B cell (primary cell): ENCODE data around the gene ADAP1.

ENCODE experiments used
- EZH2 ChIP-seq: IDR thresholded peaks from 2 replicates; pipeline ENCODE4 v1.6.1; 2012; ENCODE audit warnings: borderline replicate concordance, low read depth, mild to moderate bottlenecking, moderate library complexity, low read length; ENCODE audit not compliant: insufficient read depth, poor library complexity, severe bottlenecking
- TF ChIP-seq, protein P1 (sequence below): fragments of 200-600 bp; IDR thresholded peaks from one replicate; pipeline ENCODE4 v1.8.0; 2022; ENCODE audit warnings: antibody characterized with exemption, mild to moderate bottlenecking

DNA sequence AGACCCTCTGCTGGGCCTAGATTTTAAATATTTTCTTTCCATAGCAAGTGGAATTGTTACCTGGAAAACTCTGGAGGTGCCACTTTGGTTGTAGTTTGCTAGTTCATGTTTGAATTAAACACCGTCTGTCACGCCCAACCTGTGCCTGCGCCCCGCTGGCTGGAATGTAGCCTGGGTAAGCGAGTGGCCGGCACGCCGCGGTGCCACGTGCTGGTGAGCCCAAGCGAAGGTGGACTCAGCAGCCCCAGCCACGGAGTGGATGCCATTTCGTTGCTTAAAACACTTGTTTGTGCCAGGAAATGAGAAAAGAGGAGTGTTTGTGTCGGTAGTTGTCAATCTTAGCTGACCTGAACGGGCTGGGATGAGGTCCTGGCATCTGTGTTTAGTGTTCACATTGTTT lies 75.4 kb downstream of the ADAP1 start:
- TF ChIP-seq, protein P1, sequence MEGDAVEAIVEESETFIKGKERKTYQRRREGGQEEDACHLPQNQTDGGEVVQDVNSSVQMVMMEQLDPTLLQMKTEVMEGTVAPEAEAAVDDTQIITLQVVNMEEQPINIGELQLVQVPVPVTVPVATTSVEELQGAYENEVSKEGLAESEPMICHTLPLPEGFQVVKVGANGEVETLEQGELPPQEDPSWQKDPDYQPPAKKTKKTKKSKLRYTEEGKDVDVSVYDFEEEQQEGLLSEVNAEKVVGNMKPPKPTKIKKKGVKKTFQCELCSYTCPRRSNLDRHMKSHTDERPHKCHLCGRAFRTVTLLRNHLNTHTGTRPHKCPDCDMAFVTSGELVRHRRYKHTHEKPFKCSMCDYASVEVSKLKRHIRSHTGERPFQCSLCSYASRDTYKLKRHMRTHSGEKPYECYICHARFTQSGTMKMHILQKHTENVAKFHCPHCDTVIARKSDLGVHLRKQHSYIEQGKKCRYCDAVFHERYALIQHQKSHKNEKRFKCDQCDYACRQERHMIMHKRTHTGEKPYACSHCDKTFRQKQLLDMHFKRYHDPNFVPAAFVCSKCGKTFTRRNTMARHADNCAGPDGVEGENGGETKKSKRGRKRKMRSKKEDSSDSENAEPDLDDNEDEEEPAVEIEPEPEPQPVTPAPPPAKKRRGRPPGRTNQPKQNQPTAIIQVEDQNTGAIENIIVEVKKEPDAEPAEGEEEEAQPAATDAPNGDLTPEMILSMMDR = no peak
- no peak for TF ChIP-seq EZH2
